ENCODE results near the gene GOLGA8A. TPM values are rescaled to one million over a fixed set of nuclear protein-coding genes. Genes with fewer than 3 reads are reported as not detected.

The GOLGA8A gene, protein sequence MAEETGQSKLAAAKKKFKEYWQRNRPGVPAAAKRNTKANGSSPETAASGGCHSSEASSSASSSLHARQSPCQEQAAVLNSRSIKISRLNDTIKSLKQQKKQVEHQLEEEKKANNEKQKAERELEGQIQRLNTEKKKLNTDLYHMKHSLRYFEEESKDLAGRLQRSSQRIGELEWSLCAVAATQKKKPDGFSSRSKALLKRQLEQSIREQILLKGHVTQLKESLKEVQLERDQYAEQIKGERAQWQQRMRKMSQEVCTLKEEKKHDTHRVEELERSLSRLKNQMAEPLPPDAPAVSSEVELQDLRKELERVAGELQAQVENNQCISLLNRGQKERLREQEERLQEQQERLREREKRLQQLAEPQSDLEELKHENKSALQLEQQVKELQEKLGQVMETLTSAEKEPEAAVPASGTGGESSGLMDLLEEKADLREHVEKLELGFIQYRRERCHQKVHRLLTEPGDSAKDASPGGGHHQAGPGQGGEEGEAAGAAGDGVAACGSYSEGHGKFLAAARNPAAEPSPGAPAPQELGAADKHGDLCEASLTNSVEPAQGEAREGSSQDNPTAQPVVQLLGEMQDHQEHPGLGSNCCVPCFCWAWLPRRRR
- total RNA-seq, result 10 to 100 TPM in 4 of 9 donors, 1 to 10 TPM in 5; 1.1 to 21.6 (median 8.9) TPM
- polyA plus RNA-seq, result 10 to 100 TPM in 1 of 2 donors, 1 to 10 TPM in 1; 3.5 to 22.0 TPM
- long read RNA-seq, donor 1, partial matches to known transcripts, result 4 of 6 reads
- long read RNA-seq, donor 1, other reads (novel, unspliced or antisense), result 2 of 6 reads
- long read RNA-seq, donor 2, partial matches to known transcripts, result 17 of 24 reads
- long read RNA-seq, donor 2, other reads (novel, unspliced or antisense), result 7 of 24 reads
- long read RNA-seq, donor 3, partial matches to known transcripts, result 7 of 13 reads
- long read RNA-seq, donor 3, other reads (novel, unspliced or antisense), result 5 of 13 reads

DNA sequence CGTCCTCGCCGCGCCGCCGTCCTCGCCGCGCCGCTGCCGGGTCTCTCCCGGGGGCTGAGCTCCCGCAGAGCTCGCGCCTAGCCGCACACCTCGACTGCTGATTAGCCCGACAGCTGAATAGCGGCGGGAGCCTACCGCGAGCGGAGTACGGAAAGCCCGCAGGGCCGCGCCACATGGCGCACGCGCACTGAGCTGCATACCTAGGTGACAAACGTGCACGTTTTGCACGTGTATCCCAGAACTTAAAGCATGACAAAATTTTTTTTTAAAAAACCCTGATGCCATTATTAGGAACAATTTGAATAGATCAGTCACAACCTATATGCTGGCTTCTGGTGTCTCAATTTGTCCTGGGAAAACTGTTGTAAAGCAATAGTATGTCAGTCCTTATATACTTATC lies at the start of gene GOLGA8A:
Gene GOLGA8A, minus strand, starts transcription at position 122 of the 400 bp plus-strand sequence. CDS start 48,117 bp downstream, outside the sequence.
- Histone ChIP-seq H3K4me3 (peak within 1 kb of the TSS; percentile 44 to 89 (median 62)), H3K27ac (peak within 1 kb of the TSS in 5 of 12 donors; percentile 6 to 45 (median 30)), H3K9me3 (no peaks in the 10 kb centered on the region), H3K36me3 (no peaks in the 10 kb centered on the region), H3K27me3 (peaks cover 0 to 9% (median 0%) of the 10 kb centered on the region in 9 donors), H3K4me1 (peaks cover 0 to 20% (median 4%) of the 10 kb centered on the region in 12 donors)
- 1 to 8% (median 3%) methylated on average over 17 to 33 of the region's 33 CpGs for WGBS, 4 donors
- TF ChIP-seq, protein P1, sequence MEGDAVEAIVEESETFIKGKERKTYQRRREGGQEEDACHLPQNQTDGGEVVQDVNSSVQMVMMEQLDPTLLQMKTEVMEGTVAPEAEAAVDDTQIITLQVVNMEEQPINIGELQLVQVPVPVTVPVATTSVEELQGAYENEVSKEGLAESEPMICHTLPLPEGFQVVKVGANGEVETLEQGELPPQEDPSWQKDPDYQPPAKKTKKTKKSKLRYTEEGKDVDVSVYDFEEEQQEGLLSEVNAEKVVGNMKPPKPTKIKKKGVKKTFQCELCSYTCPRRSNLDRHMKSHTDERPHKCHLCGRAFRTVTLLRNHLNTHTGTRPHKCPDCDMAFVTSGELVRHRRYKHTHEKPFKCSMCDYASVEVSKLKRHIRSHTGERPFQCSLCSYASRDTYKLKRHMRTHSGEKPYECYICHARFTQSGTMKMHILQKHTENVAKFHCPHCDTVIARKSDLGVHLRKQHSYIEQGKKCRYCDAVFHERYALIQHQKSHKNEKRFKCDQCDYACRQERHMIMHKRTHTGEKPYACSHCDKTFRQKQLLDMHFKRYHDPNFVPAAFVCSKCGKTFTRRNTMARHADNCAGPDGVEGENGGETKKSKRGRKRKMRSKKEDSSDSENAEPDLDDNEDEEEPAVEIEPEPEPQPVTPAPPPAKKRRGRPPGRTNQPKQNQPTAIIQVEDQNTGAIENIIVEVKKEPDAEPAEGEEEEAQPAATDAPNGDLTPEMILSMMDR (IDR thresholded peaks at IDR 0.05), result no peak
- TF ChIP-seq POLR2A (IDR thresholded peaks at IDR 0.05), result no peak
- DNase-seq (peak; percentile 60 to 89 (median 71)), ATAC-seq (peak in 3 of 4 donors; percentile 66 to 75 (median 73))
- intact Hi-C loops (cut with DNase I), result loop anchor here in 3 of 10 donors (10.0 kb wide), 3 partner anchors 57 to 203 kb away; no protein-coding TSS in a partner anchor

DNA sequence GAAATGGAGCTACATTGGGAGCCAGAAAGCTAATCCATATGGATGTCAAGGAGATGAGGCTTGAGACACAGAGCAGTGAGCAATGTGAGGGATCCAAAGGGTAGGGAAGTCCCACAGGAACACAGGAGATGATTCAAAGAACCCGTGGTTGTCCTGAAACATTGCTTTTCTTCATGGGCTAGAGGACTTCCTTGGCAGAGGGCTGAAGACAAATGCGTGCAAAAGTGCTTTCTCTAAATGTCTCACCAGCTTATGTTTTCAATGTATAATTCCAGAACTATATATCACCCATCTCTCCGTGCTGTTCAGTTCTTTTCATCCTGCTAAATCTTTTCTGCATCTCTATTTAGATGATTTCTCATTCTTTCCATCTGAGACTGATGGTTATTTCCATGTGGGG lies 46.0 kb upstream of the GOLGA8A start:
- no peak overlapping the region for H3K4me3 ChIP-seq
- no peaks in the 10 kb centered on the region for H3K4me1 ChIP-seq
- ATAC-seq (no peak), DNase-seq (no peak)
- TF ChIP-seq, protein P1 (IDR thresholded peaks at IDR 0.05), result no peak
- no peak for TF ChIP-seq POLR2A (IDR thresholded peaks at IDR 0.05)
- no peak overlapping the region for H3K27ac ChIP-seq
- peaks cover 0 to 15% (median 0%) of the 10 kb centered on the region in 9 donors for H3K27me3 ChIP-seq
- no peaks in the 10 kb centered on the region for H3K36me3 ChIP-seq
- intact Hi-C loops (cut with DNase I), result no loop called here
- no peaks in the 10 kb centered on the region for H3K9me3 ChIP-seq
- WGBS, 4 donors, result 75 to 88% (median 84%) methylated on average over 3 of the region's 3 CpGs

DNA sequence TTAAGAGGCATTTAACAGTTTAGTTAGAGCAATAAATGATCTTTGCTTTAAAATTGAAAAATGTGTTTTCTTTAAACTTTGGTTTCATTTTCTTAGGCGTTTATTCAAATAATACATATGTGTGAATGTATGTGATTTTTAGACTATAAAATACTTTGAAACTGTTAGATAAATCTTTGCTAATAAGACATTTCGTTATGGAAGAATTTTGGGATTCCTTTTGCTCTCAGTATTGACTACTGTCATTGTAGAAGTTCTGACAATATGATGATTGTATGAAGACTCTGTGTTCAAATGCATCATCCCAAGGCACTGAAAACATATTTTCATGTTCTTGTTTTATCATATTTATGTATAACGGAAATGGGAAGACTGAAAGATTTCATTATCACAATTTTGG lies 43.8 kb upstream of the GOLGA8A start:
- H3K27me3 ChIP-seq, result peaks cover 0 to 11% (median 0%) of the 10 kb centered on the region in 9 donors
- TF ChIP-seq, protein P1 (IDR thresholded peaks at IDR 0.05), result no peak
- no peak for TF ChIP-seq POLR2A (IDR thresholded peaks at IDR 0.05)
- intact Hi-C loops (cut with DNase I), result no loop called here
- H3K9me3 ChIP-seq, result no peaks in the 10 kb centered on the region
- H3K4me1 ChIP-seq, result no peaks in the 10 kb centered on the region
- no peak overlapping the region for H3K4me3 ChIP-seq
- no peak overlapping the region for H3K27ac ChIP-seq
- no peaks in the 10 kb centered on the region for H3K36me3 ChIP-seq
- ATAC-seq (no peak), DNase-seq (no peak)
- WGBS, 4 donors, result 65 to 83% (median 75%) methylated on average over 3 of the region's 3 CpGs

Measured in heart left ventricle (tissue), 16 donors.